Activated naive CD8-positive, alpha-beta T cell (primary cell): Measurements from ENCODE around the gene F7.

Experiments
- H3K27ac Mint-ChIP-seq: one replicate; pipeline ENCODE4 v1.8.0; 2021; ENCODE audit warnings: mixed read lengths
- H3K27me3 Mint-ChIP-seq: one replicate; pipeline ENCODE4 v1.8.0; 2021; ENCODE audit warnings: mixed read lengths
- H3K36me3 Mint-ChIP-seq: one replicate; pipeline ENCODE4 v1.8.0; 2021; ENCODE audit warnings: mixed read lengths
- H3K4me1 Mint-ChIP-seq: one replicate; pipeline ENCODE4 v1.8.0; 2021; ENCODE audit warnings: low read depth, mixed read lengths
- H3K4me3 Mint-ChIP-seq: one replicate; pipeline ENCODE4 v1.8.0; 2021; ENCODE audit warnings: mild to moderate bottlenecking, mixed read lengths
- H3K9me3 Mint-ChIP-seq: one replicate; pipeline ENCODE4 v1.8.0; 2021; ENCODE audit warnings: low read depth, mixed read lengths

F7 gene

DNA sequence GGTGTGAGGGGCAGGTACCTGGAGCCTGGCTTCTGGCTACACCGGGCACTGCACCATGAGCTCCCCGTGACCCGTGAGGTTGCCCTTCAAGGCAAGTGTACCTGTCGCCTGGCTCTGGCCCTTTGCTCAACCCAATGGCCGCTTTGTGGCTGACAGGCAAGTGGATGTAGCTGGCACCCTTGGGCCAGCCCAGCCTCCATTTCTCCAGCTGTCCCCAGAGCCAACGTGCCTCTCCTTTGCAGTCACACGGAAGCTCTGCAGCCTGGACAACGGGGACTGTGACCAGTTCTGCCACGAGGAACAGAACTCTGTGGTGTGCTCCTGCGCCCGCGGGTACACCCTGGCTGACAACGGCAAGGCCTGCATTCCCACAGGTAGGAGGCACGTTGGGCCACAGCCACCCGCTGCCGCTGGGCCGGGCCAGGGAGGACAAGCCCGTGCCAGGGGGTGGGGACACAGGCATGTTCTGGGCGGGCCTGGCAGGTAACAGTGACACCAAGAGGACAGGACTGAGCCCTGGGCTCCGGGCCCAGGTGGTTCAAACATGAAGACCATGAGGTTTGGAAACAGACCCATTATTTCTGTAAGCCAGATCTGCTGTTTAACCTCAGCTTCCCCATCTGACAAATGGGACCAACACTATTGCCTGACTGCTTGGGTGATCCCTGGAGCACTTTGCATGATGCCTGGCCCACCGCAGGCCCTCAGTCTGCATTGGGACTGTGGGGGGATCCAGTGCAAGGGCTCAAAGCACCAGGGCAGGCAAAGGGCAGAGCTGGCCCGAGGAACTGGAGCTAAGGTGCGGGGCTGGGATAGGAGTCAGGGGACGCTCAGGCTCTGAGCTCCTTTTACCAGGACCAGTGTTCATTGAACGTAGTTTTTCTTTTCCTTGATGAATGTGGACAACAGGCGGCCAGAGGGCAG is 35.3 kb downstream of the F7 start:
- Mint-ChIP-seq H3K36me3 (no peaks in the 10 kb centered on the region), H3K9me3 (no peaks in the 10 kb centered on the region), H3K4me3 (no peak overlapping the region), H3K4me1 (no peaks in the 10 kb centered on the region), H3K27ac (no peak overlapping the region), H3K27me3 (no peaks in the 10 kb centered on the region)

- H3K4me1 Mint-ChIP-seq, result no peaks in the 10 kb centered on the region
- no peak overlapping the region for H3K27ac Mint-ChIP-seq
- no peaks in the 10 kb centered on the region for H3K9me3 Mint-ChIP-seq
- H3K36me3 Mint-ChIP-seq, result no peaks in the 10 kb centered on the region
- H3K27me3 Mint-ChIP-seq, result no peaks in the 10 kb centered on the region
- no peak overlapping the region for H3K4me3 Mint-ChIP-seq
Observed at GRCh38 chr13:113141601-113141970, 36.0 kb downstream of the F7 start.

- Mint-ChIP-seq H3K4me1 (no peaks in the 10 kb centered on the region), H3K27ac (no peak overlapping the region), H3K9me3 (no peaks in the 10 kb centered on the region), H3K4me3 (no peak overlapping the region), H3K27me3 (no peaks in the 10 kb centered on the region), H3K36me3 (no peaks in the 10 kb centered on the region)
Observed at GRCh38 chr13:113142876-113143275, 37.3 kb downstream of the F7 start.

DNA sequence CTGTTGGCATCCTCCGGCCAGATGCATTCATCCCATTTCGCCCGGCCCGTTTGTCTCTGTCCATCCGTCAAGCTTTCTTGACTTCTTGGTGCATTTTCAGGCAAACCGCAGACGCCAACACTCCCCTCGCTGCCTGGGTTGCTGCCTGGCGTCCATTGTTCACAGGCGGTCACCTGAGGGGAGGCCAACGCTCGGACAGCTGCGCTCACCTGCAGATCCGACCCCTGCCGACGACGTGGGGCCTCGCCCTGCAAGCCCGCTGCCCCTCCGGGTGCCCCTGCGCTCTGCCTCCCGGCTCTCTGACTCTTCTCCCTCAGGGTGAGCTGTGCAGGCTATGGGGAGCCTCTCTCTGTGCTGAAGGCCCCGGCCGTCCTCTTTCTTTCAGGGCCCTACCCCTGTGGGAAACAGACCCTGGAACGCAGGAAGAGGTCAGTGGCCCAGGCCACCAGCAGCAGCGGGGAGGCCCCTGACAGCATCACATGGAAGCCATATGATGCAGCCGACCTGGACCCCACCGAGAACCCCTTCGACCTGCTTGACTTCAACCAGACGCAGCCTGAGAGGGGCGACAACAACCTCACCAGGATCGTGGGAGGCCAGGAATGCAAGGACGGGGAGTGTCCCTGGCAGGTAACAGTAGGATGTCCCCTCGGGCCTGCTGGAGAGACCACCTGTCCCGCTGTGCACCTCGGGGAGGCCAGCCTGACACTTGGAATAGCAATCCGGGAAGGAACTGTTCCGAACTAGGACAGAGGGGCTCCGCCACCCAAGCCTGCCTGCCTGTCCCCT is 38.1 kb downstream of the F7 start:
- H3K4me3 Mint-ChIP-seq, result no peak overlapping the region
- no peaks in the 10 kb centered on the region for H3K4me1 Mint-ChIP-seq
- no peaks in the 10 kb centered on the region for H3K27me3 Mint-ChIP-seq
- H3K36me3 Mint-ChIP-seq, result no peaks in the 10 kb centered on the region
- H3K27ac Mint-ChIP-seq, result no peak overlapping the region
- no peaks in the 10 kb centered on the region for H3K9me3 Mint-ChIP-seq

GRCh38 chr13:113144255-113144629 is 38.7 kb downstream of the F7 start:
- Mint-ChIP-seq H3K9me3 (no peaks in the 10 kb centered on the region), H3K27me3 (no peaks in the 10 kb centered on the region), H3K27ac (no peak overlapping the region), H3K36me3 (no peaks in the 10 kb centered on the region), H3K4me1 (no peaks in the 10 kb centered on the region), H3K4me3 (no peak overlapping the region)

DNA sequence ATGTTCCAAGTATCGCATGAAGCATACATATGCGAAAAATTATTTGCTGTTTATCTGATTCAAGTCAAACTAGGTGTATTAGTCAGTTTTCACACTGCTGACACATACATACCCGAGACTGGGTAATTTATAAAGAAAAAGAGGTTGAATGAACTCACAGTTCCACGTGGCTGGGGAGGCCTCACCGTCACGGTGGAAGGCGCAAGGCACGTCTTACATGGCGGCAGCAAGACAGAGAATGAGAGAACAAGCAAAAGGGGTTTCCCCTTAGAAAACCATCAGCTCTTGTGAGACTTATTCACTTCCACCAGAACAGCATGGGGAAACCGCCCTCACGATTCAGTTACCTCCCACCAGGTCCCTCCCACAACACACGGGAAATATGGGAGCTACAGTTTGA is 39.9 kb downstream of the F7 start:
- no peak overlapping the region for H3K4me3 Mint-ChIP-seq
- H3K9me3 Mint-ChIP-seq, result no peaks in the 10 kb centered on the region
- H3K27me3 Mint-ChIP-seq, result no peaks in the 10 kb centered on the region
- peak overlapping the region; percentile 28 for H3K27ac Mint-ChIP-seq
- H3K4me1 Mint-ChIP-seq, result no peaks in the 10 kb centered on the region
- H3K36me3 Mint-ChIP-seq, result no peaks in the 10 kb centered on the region

DNA sequence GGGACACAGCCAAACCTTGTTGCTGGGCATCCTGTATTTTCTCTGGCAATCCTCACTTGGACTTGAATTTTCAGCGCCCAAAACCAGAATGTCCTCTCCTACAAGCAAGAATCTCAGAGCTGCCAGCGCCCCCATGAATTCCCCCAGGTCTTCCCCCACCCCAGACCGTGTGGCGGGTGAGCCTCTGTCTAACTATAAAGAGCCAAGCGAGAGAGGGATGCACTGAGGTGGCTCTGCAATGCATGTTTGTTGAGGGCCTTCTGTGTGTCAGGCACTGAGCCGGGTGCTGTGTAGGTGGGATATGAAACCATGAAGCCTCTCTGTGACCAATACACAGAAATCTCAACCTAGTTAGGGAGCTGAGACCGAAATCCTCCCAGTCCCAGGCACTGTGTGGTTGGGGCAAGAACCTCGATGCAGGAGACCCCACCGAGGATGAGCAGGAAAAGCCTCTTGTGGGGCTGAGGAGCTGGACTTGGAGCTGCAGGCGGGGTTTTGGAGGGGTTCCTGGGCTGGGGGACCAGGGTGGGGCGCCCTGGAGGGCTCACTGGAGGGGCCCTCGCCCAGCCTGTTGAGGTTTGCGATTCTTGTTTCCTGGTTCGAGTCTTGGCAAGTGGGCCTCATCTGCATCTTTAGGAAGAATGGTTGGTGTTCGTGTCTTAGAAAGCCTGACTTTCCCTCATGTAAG is 40.5 kb downstream of the F7 start:
- Mint-ChIP-seq H3K36me3 (no peaks in the 10 kb centered on the region), H3K4me3 (no peak overlapping the region), H3K4me1 (no peaks in the 10 kb centered on the region), H3K9me3 (no peaks in the 10 kb centered on the region), H3K27ac (no peak overlapping the region), H3K27me3 (no peaks in the 10 kb centered on the region)

- no peaks in the 10 kb centered on the region for H3K9me3 Mint-ChIP-seq
- no peaks in the 10 kb centered on the region for H3K4me1 Mint-ChIP-seq
- no peaks in the 10 kb centered on the region for H3K27me3 Mint-ChIP-seq
- H3K27ac Mint-ChIP-seq, result no peak overlapping the region
- H3K4me3 Mint-ChIP-seq, result no peak overlapping the region
- no peaks in the 10 kb centered on the region for H3K36me3 Mint-ChIP-seq
Observed at GRCh38 chr13:113146750-113147149, 41.2 kb downstream of the F7 start.

DNA sequence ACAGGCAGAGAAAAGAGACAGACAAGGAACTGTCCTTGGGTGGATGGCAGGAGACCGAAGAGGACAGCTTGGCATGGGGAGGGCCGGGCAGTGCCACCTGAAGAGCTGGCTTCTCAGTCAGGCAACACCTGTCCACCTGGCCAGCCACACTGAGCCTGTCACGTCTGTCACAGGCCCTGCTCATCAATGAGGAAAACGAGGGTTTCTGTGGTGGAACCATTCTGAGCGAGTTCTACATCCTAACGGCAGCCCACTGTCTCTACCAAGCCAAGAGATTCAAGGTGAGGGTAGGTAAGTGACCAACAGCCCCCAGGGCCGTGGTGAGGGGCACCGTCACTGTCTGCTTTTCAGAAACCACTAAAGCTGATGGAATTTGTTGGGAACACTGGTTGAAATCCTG is 41.6 kb downstream of the F7 start:
- H3K9me3 Mint-ChIP-seq, result no peaks in the 10 kb centered on the region
- H3K27ac Mint-ChIP-seq, result no peak overlapping the region
- H3K36me3 Mint-ChIP-seq, result no peaks in the 10 kb centered on the region
- H3K4me3 Mint-ChIP-seq, result no peak overlapping the region
- peaks cover 2% of the 10 kb centered on the region for H3K4me1 Mint-ChIP-seq
- H3K27me3 Mint-ChIP-seq, result no peaks in the 10 kb centered on the region

- no peaks in the 10 kb centered on the region for H3K27me3 Mint-ChIP-seq
- H3K27ac Mint-ChIP-seq, result no peak overlapping the region
- H3K36me3 Mint-ChIP-seq, result no peaks in the 10 kb centered on the region
Observed at GRCh38 chr13:113148407-113148806, 42.8 kb downstream of the F7 start.

GRCh38 chr13:113148940-113149503 is 43.4 kb downstream of the F7 start:
- Mint-ChIP-seq H3K9me3 (no peaks in the 10 kb centered on the region), H3K27ac (no peak overlapping the region), H3K4me1 (peaks cover 13% of the 10 kb centered on the region), H3K36me3 (no peaks in the 10 kb centered on the region), H3K27me3 (no peaks in the 10 kb centered on the region), H3K4me3 (no peak overlapping the region)

More at GRCh38 chr13:113148407-113148806, 42.8 kb downstream of the F7 start:
- no peak overlapping the region for H3K4me3 Mint-ChIP-seq
- H3K4me1 Mint-ChIP-seq, result peaks cover 9% of the 10 kb centered on the region
- no peaks in the 10 kb centered on the region for H3K9me3 Mint-ChIP-seq

DNA sequence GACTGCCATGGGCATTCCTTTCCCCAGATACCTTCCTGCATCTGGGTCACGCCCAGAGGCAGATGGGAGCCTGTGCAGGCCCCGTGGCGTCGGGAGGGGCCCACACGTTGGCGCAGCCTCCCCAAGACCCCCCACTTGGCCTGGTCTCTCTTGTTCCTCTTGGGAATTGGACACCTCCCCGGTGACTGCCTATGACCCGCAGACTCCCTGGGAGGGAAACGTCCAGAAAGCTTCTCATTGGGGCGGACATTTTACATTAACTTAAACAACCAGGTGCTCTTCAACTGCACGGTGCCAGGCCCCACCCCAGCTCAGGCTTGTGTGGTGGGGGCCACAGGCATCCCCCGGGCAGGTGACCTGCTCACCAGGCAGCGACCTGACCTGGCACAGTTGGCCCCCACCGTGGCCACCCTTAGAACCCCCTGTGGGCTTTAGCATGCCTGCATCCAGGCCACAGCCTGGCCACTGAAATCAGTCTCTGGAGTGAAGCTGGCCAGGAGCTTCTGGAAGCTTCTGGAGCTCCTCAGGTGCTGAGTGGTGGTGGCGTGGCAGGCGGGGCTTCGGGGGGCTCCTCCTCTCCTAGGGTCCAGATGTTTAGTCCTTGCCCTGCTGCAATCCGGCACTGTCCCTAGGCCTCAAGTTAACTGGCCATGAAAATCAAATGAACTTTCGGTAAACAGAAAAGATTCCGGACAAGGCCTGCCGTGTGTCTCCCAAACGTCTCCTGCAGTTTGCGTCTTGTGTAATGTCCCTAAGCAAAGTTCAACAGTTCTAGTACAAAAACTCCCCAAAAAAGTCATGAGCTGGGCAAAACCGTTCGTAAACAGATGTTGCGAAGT is 44.3 kb downstream of the F7 start:
- no peaks in the 10 kb centered on the region for H3K36me3 Mint-ChIP-seq
- H3K4me3 Mint-ChIP-seq, result no peak overlapping the region
- H3K4me1 Mint-ChIP-seq, result peaks cover 16% of the 10 kb centered on the region
- no peak overlapping the region for H3K27ac Mint-ChIP-seq
- no peaks in the 10 kb centered on the region for H3K9me3 Mint-ChIP-seq
- no peaks in the 10 kb centered on the region for H3K27me3 Mint-ChIP-seq

- H3K4me1 Mint-ChIP-seq, result peaks cover 18% of the 10 kb centered on the region
- H3K27me3 Mint-ChIP-seq, result no peaks in the 10 kb centered on the region
- peaks cover 3% of the 10 kb centered on the region for H3K36me3 Mint-ChIP-seq
- peak overlapping the region; percentile 52 for H3K4me3 Mint-ChIP-seq
- H3K27ac Mint-ChIP-seq, result no peak overlapping the region
- peaks cover 4% of the 10 kb centered on the region for H3K9me3 Mint-ChIP-seq
Observed at GRCh38 chr13:113150550-113151365, 45.2 kb downstream of the F7 start.
